HG03460 (cell line): ENCODE results near the gene DEFB131B.
"Not testable (repeated sequence)": the region's sequence is repeated elsewhere in the genome, so short reads cannot be mapped to it uniquely, and the experiment has no call there.

ENCODE experiments used
- ATAC-seq: cut with Tn5 transposase; IDR thresholded peaks from one replicate; pipeline ENCODE4 v1.9.1; 2021; ENCODE audit not compliant: unreplicated experiment

DEFB131B gene

DNA sequence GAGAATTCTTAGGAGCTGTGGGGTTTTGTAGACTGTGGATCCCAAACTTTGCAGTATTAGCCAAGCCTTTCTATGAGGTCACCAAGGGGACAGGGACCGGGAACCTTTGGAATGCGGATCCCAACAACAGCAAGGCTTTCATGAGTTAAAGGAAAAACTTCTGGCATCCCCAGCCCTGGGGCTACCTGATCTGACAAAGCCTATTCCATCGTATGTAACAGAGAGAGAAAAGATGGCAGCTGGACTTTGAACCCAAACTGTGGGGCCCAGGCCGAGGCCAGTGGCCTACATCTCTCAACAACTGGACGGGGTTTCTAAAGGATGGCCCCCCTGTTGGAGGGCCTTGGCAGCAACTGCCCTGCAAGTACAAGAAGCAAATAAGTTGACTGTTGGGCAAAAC, 32.5 kb downstream of the DEFB131B start:
- not testable (repeated sequence) for ATAC-seq

DNA sequence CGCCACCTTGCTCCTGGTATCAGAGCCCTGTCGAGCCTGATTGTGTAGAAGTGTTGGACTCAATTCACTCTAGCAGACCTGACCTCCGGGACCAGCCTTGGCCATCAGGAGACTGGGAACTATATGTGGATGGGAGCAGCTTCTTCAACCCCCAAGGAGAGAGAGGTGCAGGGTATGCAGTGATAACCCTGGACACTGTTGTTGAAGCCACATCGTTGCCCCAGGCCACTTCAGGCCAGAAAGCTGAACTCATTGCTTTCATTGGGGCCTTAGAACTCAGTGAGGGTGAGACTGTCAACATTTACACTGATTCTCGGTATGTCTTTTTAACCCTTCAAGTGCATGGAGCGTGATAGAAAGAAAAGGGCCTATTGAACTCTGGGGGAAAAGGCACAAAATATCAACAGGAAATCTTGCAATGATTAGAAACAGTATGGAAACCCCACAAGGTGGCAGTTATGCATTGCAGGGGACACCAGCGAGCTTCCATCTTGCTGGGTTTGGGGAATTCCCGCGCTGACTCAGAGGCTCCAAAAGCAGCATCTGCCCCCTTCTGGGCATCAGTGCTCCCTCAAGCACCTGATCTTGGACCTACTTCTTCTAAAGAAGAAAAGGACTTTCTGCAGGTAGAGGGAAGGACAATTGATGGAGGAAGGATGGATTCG, 33.2 kb downstream of the DEFB131B start:
- not testable (repeated sequence) for ATAC-seq

DNA sequence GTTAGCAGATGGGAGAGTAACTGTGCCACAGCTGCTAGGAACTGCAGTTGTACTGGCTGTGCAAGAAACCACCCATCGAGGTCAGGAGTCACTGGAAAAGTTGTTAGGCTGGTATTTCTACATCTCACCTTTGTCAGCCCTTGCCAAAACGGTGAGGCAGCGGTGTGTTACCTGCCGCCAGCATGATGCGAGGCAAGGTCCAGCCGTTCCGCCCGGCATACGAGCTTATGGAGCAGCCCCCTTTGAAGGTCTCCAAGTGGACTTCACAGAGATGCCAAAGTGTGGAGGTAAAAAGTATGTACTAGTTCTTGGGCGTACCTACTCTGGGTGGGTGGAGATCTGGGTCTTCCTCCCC, 33.7 kb downstream of the DEFB131B start:
- ATAC-seq, result not testable (repeated sequence)

- ATAC-seq, result no peak
Observed at GRCh38 chr11:71913756-71914526, 35.7 kb downstream of the DEFB131B start.

DNA sequence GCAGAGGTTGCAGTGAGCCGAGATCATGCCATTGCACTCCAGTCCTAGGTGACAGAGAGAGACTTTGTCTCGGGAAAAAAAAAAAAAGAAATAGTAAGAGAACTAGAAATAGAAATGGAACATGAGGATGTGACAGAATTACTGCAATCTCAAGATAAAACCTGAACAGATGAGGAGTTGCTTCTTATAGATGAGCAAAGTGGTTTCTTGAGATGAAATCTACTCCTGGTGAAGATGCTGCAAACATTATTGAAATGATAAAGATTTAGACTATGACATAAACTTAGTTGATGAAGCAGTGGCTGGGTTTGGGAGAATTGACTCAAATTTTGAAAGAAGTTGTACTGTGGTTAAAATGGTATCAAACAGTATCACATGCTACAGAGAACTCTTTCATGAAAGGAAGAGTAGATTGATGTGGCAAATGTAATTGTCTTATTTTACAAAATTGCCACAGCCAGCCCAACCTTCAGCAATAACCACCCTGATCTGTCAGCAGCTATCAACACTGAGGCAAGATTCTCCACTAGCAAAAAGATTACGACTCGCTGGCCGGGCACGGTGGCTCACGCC, 36.5 kb downstream of the DEFB131B start:
- ATAC-seq, result no peak

GRCh38 chr11:71917646-71918140, 39.4 kb downstream of the DEFB131B start:
- ATAC-seq, result no peak

DNA sequence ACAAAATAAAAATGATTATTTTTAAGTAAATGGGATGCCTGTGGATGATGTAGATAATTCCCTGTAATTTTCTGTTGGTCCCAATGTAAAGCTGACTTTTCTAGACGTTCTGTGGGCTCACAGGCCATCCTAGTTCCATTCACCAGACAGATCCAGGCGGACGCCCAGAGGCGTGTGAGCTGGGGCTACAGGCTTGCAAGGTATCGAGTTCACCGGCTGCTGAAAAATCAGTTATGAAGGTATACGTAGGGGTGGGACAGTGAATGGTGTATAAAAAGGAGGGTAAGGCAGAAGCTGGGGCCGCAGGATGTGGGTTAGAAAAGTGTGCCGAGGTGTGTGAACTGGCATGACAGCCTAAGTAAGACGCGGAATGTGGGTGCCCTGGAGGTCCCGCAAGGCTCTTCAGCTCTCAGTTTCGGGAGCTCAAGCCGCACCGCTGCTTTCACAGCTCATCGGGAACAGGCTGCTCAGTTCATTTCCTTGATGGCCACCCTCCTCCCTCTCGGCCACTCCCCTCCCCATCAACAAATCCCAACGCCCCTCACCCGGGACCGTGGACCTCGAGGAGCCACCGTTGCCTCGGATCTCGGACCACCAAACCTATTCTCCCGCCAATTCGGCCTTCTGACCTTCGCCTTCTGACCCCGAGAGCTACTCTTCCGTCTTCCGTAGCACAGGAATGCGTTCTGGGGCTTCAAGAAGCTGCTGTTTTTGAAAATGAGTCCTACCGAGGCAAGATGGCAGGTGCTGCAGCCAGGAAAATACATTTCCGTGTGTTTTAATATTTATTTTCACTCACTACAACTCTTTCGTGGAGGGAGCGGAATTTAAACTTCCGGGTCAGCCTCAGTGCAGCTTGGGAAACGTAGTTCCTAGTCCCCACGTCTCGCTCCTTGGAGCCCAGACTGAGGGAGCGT, 49.8 kb downstream of the DEFB131B start, which contains the start of gene XNDC1N:
XNDC1N (minus strand) TSS at position 775 of the 917 bp plus-strand sequence. CDS start 5,241 bp downstream, outside the sequence.
- peak; percentile 61 for ATAC-seq

DNA sequence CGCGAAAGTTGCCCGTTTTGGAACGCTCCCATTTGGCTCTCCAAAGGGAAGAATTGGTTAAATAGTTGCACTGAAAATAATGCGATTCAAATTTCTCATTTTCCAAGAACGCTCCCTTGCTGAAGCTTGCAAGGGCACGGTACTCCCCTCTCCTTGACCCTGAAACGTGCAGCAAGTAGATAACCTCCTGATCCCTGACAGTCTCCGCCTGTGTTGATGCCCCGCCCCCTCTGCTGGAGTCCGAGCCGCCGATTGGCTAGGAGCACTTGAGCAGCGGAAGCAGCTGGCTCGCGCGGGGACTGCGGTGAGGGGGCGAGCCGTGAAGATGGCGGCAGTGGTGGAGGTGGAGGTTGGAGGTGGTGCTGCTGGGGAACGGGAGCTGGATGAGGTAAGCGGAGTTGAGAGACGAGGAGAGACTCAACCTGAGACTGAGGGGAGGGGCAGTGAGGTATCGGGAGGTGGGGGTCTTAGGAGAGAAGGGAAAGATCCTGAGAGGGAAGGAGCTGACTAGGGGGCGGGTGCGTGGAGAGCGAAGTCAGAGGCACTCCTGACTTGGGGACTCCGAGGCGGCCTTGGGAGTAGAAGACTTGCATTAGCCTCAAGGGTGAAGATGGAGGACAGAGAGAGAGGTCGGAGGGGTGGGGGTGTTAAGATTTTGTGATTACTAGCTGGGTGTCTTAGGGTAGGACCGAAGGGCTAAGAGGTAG, 50.6 kb downstream of the DEFB131B start, which contains the start of gene RNF121:
RNF121 (plus strand) TSS at position 310 of the 707 bp plus-strand sequence; CDS start at position 326, 16 bp downstream.
- peak; percentile 75 for ATAC-seq

GRCh38 chr11:71929491-71929890, 51.2 kb downstream of the DEFB131B start:
- no peak for ATAC-seq

DNA sequence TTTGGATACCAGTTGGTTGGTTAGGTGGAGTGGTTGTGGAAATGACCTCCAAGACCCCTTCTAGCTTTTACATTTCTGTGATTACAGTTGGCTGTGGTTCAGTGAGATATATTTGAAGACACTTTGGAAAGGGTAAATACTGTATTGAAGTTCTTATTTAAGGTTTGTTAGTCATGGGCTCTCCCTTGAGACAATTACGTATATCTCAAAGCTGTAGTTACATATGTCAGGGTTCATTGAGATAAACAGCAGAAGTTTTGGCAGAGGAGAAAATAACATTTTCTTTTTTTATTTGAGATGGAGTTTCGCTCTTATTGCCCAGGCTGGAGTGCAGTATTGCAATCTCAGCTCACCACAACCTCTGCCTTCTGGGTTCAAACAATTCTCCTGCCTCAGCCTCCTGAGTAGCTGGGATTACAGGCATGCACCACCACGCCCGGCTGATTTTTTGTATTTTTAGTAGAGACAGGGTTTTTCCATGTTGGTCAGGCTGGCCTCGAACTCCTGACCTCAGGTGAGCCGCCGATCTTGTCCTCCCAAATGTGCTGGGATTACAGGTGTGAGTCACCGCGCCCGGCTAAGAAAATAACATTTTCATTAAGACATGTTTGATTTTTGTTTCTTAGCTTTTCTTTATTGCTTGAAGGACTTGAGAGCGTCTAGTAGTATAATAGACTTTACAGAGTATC, 52.4 kb downstream of the DEFB131B start:
- ATAC-seq, result no peak

- no peak for ATAC-seq
Observed at GRCh38 chr11:71931245-71931602, 53.0 kb downstream of the DEFB131B start.

GRCh38 chr11:71933141-71933933, 55.1 kb downstream of the DEFB131B start:
- no peak for ATAC-seq
